DMS79 treated with DMSO at 0.1 percent for 48 hours (cell line): ENCODE data around the gene RNGTT.

Experiments used
- DNase-seq: peaks from one replicate; lab custom pipeline; 2025; lab: John Stamatoyannopoulos, UW

Gene RNGTT

GRCh38 chr6:88655586-88655985 is 307.8 kb downstream of the RNGTT start:
- DNase-seq: no peak

- DNase-seq: no peak
Observed at GRCh38 chr6:88653936-88654335, 309.5 kb downstream of the RNGTT start.

DNA sequence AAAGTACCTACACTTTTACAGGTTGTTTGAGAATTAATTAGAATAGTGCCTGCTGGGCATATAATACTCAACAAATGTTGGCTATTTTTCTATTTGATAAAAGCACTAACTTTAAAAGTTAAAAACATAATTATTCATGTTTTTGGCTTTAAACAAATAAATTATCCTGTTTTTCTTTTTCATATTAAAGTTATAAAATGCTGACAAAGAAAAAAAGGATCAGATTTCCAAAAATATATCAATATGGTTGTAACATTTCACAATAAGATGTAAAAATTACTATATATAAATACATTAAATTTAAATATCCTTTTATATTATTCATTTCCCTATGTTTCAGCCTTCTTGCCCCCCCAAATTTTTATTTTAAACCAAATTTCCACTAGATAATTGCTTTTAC is 312.0 kb downstream of the RNGTT start:
- DNase-seq: no peak

DNA sequence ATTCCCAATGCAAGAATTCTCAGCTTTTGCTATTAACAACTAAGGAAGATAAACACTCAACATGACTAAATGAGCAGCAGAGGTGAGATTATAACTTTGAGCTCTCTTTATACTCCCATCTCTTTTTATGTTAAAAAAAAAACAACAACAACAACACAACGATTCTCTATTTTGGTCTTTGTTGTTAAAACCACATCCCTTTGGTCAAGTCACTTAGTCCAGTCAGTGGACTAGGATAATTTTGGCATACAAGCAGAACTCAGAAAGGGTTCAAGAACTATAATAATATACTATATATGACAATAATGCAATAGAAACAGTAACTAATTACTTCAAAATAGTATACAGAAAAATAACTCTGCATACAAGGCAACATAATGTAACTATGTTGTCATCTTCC is 312.4 kb downstream of the RNGTT start:
- DNase-seq: no peak

- no peak for DNase-seq
Observed at GRCh38 chr6:88650029-88650619, 313.3 kb downstream of the RNGTT start.

GRCh38 chr6:88641178-88641903 is 322.1 kb downstream of the RNGTT start:
- DNase-seq: no peak

DNA sequence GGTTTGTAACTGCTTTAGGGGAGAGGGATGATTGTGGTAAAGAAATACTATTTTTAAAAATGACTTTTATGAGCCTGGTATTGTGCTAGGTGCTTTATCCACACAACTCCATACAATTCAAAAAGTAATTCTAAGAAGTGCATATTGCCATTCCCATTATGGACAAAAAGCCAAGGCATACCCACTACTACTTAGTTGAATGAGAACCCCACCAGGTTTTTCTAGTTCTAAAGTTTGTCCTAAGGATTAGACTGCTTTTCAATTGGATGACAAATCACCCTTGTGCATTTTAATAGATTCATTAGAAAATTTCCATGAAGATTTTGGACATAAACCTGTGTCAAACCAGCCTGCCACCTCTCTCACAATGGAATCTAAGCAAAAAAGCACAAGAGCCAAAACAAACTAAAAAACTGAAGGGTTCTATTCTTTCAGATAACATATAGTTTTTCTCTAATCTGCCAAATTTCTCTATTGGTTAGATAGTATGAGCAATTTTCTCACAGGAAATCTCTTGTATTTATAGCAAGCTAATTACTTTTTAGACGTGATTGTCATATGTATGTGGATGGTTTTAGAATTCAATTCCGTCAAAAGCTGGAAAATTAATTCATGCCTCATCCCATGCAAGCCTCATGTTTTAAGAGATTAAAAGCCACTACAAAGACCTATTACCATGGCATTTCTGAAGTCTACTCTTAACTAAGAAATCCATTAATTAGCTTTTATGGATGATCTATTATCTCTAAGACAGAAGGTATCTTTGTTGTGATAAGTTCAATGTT is 325.5 kb downstream of the RNGTT start:
- no peak for DNase-seq

GRCh38 chr6:88636871-88637270 is 326.5 kb downstream of the RNGTT start:
- DNase-seq: no peak

- no peak for DNase-seq
Observed at GRCh38 chr6:88633782-88634181, 329.6 kb downstream of the RNGTT start.

GRCh38 chr6:88631830-88632229 is 331.6 kb downstream of the RNGTT start:
- DNase-seq: no peak

GRCh38 chr6:88629838-88630494 is 333.5 kb downstream of the RNGTT start:
- DNase-seq: no peak

DNA sequence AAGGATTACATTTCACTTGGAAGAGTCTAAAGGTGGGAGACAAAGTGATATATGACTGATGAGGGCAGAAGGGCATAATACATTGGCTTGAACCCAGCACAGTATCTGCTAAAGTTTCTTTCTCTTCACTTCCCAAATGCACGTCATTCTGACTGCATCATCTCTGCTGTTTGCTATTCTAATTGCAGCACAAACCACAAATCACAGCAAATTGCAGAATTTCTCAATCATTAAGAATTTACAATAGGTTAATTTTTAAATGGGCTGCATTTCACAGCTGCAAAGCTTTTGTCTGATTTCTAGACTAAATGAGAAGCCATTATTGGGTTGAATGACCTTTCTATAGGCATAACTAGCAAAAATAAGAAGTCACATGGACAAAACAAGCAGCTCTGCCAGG is 337.0 kb downstream of the RNGTT start:
- DNase-seq: no peak

DNA sequence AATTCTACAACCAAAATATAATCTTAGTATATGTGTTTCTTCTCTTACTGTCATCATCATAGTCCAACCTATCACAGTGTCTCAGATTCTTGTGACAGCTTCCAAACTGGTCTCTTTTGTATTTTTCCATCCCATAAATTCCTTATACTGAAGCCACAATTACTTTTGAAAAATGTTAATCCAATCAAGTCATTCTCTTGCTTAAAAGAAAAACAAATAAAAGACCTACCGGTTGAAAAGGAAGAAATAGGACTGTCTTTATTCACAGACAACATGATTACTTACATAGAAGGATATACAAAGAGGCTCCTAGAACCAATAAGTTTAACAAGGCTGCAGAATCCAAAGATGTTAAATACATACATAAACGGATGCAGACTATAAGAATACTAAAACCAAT is 339.9 kb downstream of the RNGTT start:
- no peak for DNase-seq

- DNase-seq: no peak
Observed at GRCh38 chr6:88619951-88620350, 343.5 kb downstream of the RNGTT start.

- no peak for DNase-seq
Observed at GRCh38 chr6:88616380-88616779, 347.0 kb downstream of the RNGTT start.

GRCh38 chr6:88614316-88614877 is 349.0 kb downstream of the RNGTT start:
- no peak for DNase-seq

DNA sequence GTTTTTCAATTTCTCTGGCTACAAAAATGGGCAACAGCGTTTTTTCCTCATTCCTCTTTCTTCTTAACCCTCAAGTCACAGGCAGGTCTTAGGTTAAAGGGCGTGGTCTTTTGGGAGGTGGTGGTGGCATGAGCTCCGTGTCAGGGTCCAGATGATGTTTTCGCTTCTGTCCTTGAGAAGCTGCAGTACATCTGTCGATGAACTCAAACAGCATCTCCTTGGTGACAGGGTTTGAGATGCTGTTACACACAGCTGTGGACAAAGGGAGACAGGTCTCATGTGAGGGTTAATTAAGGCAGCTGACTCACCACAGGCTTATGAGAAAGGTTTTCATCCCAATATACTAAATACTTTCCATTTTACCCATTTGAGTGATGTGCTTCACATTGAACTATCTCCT is 350.8 kb downstream of the RNGTT start:
- no peak for DNase-seq

- no peak for DNase-seq
Observed at GRCh38 chr6:88611721-88612120, 351.7 kb downstream of the RNGTT start.

GRCh38 chr6:88609983-88610382 is 353.4 kb downstream of the RNGTT start:
- no peak for DNase-seq

DNA sequence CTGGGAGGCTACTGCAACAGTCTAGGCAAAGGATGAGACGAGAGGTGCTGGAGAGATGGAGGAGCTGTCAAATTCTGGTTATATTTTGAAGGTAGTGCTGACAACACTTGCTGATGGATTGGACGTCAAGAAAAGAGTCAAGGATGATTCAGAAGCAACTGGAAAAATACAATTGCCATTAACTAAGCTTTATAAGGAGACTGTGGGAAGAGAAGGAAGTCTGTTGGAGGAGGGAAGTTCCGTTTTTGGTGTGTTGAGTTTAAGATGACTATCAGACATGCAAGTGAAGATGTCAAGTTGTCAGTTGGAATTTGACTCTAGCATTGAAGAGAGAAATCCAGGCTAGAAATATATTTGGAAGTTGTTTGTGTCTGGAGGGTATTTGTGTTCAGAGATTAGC is 358.1 kb downstream of the RNGTT start:
- no peak for DNase-seq

GRCh38 chr6:88599571-88599970 is 363.8 kb downstream of the RNGTT start:
- no peak for DNase-seq

DNA sequence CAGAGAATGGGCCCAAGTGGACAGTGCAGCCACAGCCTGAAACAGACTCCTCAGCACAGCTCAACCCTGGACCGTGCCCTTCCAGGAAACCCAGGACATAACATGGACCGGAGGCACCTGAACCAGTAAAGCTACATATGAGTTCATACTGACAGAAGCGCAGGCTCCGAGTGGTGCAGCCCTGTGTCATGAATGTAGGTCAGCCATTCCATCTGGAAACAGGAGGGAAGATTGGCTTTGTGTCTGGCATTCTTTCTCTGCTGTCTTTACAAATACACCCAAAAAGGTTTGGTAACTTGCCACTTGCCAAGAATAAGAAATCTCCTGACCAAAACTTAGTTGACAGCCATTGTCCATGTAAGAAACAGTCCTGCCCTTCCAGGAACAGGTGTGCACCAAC is 366.6 kb downstream of the RNGTT start:
- no peak for DNase-seq
